Ishikawa (cell line): ENCODE results near the gene ETDC.

ENCODE experiments used
- EP300 ChIP-seq: IDR thresholded peaks from 2 replicates; pipeline ENCODE4 v1.6.1; 2012; ENCODE audit warnings: borderline replicate concordance
- FOXM1 ChIP-seq: IDR thresholded peaks from 2 replicates; pipeline ENCODE4 v1.6.1; 2012; ENCODE audit warnings: low read depth, borderline replicate concordance
- YY1 ChIP-seq: IDR thresholded peaks from 2 replicates; pipeline ENCODE4 v1.6.1; 2012; ENCODE audit warnings: low read depth

DNA sequence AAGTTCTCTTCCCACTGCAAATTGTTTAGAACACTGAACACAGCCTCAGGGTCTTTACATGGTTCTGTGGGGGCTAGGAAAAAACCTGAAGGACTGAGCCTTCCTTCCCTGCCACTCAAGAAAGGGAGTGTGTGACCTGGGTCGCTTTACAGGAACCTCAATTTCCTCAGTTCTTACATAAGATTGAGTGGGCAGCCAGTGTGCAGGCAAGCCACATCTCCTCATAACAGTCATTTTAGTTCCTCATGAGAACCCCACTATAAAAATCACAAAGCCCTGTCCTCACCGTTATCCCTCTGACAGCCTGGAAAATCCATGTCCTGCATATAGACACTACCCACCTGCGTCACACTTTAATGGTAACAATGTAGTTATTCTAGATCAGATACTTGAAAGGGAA lies 2.1 kb upstream of the ETDC start:
- TF ChIP-seq YY1, result no peak
- TF ChIP-seq EP300, result no peak
- no peak for TF ChIP-seq FOXM1
